ENCODE measurements around the gene RGS5. TPM values are rescaled to one million over a fixed set of nuclear protein-coding genes. Genes with fewer than 3 reads are reported as not detected.
"Not testable (repeated sequence)": the region's sequence is repeated elsewhere in the genome, so short reads cannot be mapped to it uniquely, and the experiment has no call there.

Gene RGS5, protein sequence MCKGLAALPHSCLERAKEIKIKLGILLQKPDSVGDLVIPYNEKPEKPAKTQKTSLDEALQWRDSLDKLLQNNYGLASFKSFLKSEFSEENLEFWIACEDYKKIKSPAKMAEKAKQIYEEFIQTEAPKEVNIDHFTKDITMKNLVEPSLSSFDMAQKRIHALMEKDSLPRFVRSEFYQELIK
- 10 to 100 TPM in 3 of 4 donors, 1 to 10 TPM in 1; 4.0 to 24.4 (median 16.0) TPM for polyA plus RNA-seq
- long read RNA-seq, donor 1: 0 reads
- long read RNA-seq, donor 2, full-length matches to known transcripts: 6 of 6 reads
- long read RNA-seq, donor 2, partial matches to known transcripts: 0 of 6 reads
- long read RNA-seq, donor 2, other reads (novel, unspliced or antisense): 0 of 6 reads
- long read RNA-seq, donor 3, full-length matches to known transcripts: 47 of 47 reads
- long read RNA-seq, donor 3, partial matches to known transcripts: 0 of 47 reads
- long read RNA-seq, donor 3, other reads (novel, unspliced or antisense): 0 of 47 reads
- long read RNA-seq, donor 4, full-length matches to known transcripts: 1 of 1 reads
- long read RNA-seq, donor 4, partial matches to known transcripts: 0 of 1 reads
- long read RNA-seq, donor 4, other reads (novel, unspliced or antisense): 0 of 1 reads
- long read RNA-seq, donor 5, full-length matches to known transcripts: 5 of 5 reads
- long read RNA-seq, donor 5, partial matches to known transcripts: 0 of 5 reads
- long read RNA-seq, donor 5, other reads (novel, unspliced or antisense): 0 of 5 reads
- long read RNA-seq, donor 6, full-length matches to known transcripts: 34 of 34 reads
- long read RNA-seq, donor 6, partial matches to known transcripts: 0 of 34 reads
- long read RNA-seq, donor 6, other reads (novel, unspliced or antisense): 0 of 34 reads
- long read RNA-seq, donor 7: 0 reads
- long read RNA-seq, donor 8: 0 reads
- long read RNA-seq, donor 9, full-length matches to known transcripts: 17 of 17 reads
- long read RNA-seq, donor 9, partial matches to known transcripts: 0 of 17 reads
- long read RNA-seq, donor 9, other reads (novel, unspliced or antisense): 0 of 17 reads
- long read RNA-seq, donor 10, full-length matches to known transcripts: 67 of 67 reads
- long read RNA-seq, donor 10, partial matches to known transcripts: 0 of 67 reads
- long read RNA-seq, donor 10, other reads (novel, unspliced or antisense): 0 of 67 reads

DNA sequence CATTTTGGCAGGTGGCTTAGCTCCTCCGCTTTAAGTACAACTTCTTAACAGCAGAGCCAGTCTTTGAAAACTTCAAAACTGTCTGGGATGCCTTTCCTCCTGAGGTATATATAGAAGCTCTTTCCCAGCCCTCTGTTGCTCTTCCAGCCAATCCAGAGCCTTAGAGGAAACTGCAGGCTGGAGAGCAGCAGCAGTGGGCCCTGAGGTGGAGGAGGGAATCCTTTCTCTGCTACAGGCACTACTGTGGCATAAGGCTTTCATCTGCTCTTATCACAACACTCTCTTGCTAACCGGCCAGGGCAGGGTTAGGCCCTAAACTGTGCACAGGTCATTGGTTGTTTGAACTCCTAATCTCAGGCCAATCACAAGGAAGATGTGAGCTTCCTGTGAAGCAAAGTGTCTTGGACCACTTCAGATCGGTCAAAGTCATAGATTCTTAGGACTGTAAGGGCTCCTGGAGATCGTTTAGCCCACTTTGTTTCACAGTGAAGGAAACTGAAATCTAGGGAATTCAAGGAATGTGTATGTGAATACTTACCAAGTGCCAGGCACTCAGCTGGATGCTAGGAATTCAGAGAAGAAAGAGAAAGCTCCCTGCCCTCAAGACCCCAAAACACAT is at the start of gene RGS5:
TSS of gene RGS5 (minus strand) at position 84 of the 619 bp plus-strand sequence. CDS start at position 3, 81 bp downstream.
- Histone ChIP-seq H3K27me3 (ENCODE audit: control insufficient read depth in 3 of 3, insufficient read depth in 3 of 3, low read length in 3 of 3) (no peaks in the 10 kb centered on the region), H3K36me3 (ENCODE audit: control insufficient read depth in 3 of 3, insufficient read depth in 2 of 3, low read depth in 1 of 3, low read length in 3 of 3) (no peaks in the 10 kb centered on the region), H3K9me3 (ENCODE audit: control insufficient read depth in 2 of 2, insufficient read depth in 1 of 2, low read depth in 1 of 2, low read length in 1 of 2) (no peaks in the 10 kb centered on the region), H3K27ac (ENCODE audit: low read depth in 1 of 3, low read length in 2 of 3) (no peak within 1 kb of the TSS), H3K4me3 (ENCODE audit: low read depth in 1 of 3, low read length in 3 of 3) (peak within 1 kb of the TSS in 1 of 3 donors; percentile 14), H3K4me1 (ENCODE audit: control insufficient read depth in 3 of 3, insufficient read depth in 2 of 3, low read depth in 1 of 3, low read length in 2 of 3) (no peaks in the 10 kb centered on the region)
- DNase-seq (peak in 1 of 2 donors; percentile 11), FAIRE-seq (no peak)
- WGBS, 3 donors: 50 to 67% (median 52%) methylated on average over 4 of the region's 4 CpGs

DNA sequence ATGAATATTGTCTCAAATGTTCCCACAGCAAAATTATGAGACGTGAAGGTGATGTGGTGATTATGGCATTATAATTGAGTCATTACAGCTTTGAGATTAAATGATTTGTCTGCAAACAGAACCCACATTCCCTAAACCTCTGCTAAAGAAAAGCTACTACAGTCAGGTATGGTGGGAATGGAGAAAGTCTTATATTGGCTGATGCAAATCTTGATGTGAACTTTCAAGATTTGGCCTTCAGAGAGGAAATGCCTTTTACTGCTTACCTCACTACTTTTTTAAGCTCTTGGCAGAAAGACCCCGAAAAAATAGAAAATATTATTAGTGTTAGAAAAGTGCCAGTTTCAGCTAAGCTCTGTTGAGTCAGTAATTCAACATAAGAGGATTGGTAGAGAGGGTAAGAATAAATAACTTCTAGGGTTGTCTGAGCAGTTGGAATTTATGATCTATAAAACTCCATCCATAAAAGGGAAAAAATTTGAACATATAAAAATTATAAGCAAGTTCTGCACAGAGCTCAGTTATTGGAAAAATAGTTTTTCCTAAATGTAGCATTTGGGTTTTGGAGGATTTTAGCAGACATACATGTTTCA is 47.8 kb upstream of the RGS5 start:
- 39 to 85% (median 81%) methylated on average over 2 of the region's 2 CpGs for WGBS, 3 donors
- FAIRE-seq: no peak
- no peak for DNase-seq
- Histone ChIP-seq H3K4me3 (ENCODE audit: low read depth in 1 of 3, low read length in 3 of 3) (no peak overlapping the region), H3K9me3 (ENCODE audit: control insufficient read depth in 2 of 2, insufficient read depth in 1 of 2, low read depth in 1 of 2, low read length in 1 of 2) (no peaks in the 10 kb centered on the region), H3K36me3 (ENCODE audit: control insufficient read depth in 3 of 3, insufficient read depth in 2 of 3, low read depth in 1 of 3, low read length in 3 of 3) (peaks cover 0 to 1% (median 0%) of the 10 kb centered on the region in 3 donors), H3K27me3 (ENCODE audit: control insufficient read depth in 3 of 3, insufficient read depth in 3 of 3, low read length in 3 of 3) (no peaks in the 10 kb centered on the region), H3K4me1 (ENCODE audit: control insufficient read depth in 3 of 3, insufficient read depth in 2 of 3, low read depth in 1 of 3, low read length in 2 of 3) (no peaks in the 10 kb centered on the region), H3K27ac (ENCODE audit: low read depth in 1 of 3, low read length in 2 of 3) (no peak overlapping the region)

DNA sequence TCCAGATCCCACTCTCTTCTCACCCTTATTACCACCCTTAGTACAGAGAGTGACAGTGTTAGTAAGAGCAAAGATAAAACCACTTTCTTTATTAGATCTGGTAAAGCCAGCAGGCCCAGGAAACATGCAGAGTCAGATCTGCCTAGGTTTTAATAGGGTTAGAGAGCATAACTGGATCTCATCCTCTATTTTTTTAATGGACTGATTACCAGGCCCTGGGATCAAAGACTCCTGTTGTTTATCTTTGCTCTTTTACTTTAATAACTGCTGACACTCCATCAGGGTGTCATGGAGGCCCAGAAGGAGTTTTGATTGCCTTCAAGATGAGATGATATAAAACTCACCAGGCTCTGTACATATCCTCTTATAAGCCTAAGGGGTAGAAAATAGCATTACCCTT is 45.3 kb upstream of the RGS5 start:
- FAIRE-seq (no peak), DNase-seq (no peak)
- no peaks in the 10 kb centered on the region for H3K27me3 ChIP-seq (ENCODE audit: control insufficient read depth in 3 of 3, insufficient read depth in 3 of 3, low read length in 3 of 3)
- H3K9me3 ChIP-seq (ENCODE audit: control insufficient read depth in 2 of 2, insufficient read depth in 1 of 2, low read depth in 1 of 2, low read length in 1 of 2): no peaks in the 10 kb centered on the region
- H3K27ac ChIP-seq (ENCODE audit: low read depth in 1 of 3, low read length in 2 of 3): no peak overlapping the region
- H3K4me3 ChIP-seq (ENCODE audit: low read depth in 1 of 3, low read length in 3 of 3): no peak overlapping the region
- H3K4me1 ChIP-seq (ENCODE audit: control insufficient read depth in 3 of 3, insufficient read depth in 2 of 3, low read depth in 1 of 3, low read length in 2 of 3): no peaks in the 10 kb centered on the region
- peaks cover 0 to 1% (median 0%) of the 10 kb centered on the region in 3 donors for H3K36me3 ChIP-seq (ENCODE audit: control insufficient read depth in 3 of 3, insufficient read depth in 2 of 3, low read depth in 1 of 3, low read length in 3 of 3)

DNA sequence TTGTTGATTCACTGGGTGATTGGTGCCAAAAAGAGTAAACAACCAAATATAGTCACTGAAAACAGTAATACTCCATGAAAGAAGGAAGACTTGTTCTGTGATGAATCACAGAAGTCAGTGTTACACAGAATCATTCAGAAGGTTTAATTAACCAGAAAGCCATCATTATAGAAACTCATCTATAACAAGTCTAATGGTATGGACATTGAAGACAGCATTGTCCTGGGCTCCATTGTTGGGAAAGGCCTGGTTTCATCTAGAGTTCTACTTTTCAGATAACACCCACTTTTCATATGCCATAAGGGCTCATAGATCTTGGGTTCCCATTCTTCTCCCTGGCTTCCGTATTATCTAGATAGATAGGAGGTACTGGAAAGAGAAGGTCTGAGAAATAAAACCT is 41.9 kb upstream of the RGS5 start:
- H3K27ac ChIP-seq (ENCODE audit: low read depth in 1 of 3, low read length in 2 of 3); FAIRE-seq: not testable (repeated sequence)

DNA sequence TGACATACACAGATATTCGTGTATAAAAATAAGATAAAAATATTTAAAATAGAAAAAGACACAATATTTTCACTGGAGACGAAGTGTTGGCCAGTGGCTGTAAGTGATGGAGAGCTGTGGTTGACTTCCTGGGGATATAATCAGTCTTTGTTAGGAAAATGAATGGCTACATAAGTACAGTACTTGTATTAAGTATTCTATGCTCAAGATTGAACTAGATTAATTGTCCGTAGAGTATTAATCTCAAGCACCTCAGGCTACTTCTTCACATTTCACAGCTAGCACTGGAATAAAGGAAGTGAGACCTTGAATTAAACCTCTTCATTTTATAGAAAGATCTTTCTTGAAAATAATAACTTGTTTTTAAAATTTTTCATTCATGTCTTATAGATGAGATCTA is 39.0 kb upstream of the RGS5 start:
- no peak overlapping the region for H3K27ac ChIP-seq (ENCODE audit: low read depth in 1 of 3, low read length in 2 of 3)
- WGBS, 3 donors: 85 to 93% (median 88%) methylated on average over 3 of the region's 3 CpGs
- no peaks in the 10 kb centered on the region for H3K36me3 ChIP-seq (ENCODE audit: control insufficient read depth in 3 of 3, insufficient read depth in 2 of 3, low read depth in 1 of 3, low read length in 3 of 3)
- H3K4me1 ChIP-seq (ENCODE audit: control insufficient read depth in 3 of 3, insufficient read depth in 2 of 3, low read depth in 1 of 3, low read length in 2 of 3): no peaks in the 10 kb centered on the region
- no peaks in the 10 kb centered on the region for H3K27me3 ChIP-seq (ENCODE audit: control insufficient read depth in 3 of 3, insufficient read depth in 3 of 3, low read length in 3 of 3)
- DNase-seq (no peak), FAIRE-seq (no peak)
- no peaks in the 10 kb centered on the region for H3K9me3 ChIP-seq (ENCODE audit: control insufficient read depth in 2 of 2, insufficient read depth in 1 of 2, low read depth in 1 of 2, low read length in 1 of 2)
- no peak overlapping the region for H3K4me3 ChIP-seq (ENCODE audit: low read depth in 1 of 3, low read length in 3 of 3)

More for the DNA sequence above, 41.9 kb upstream of the RGS5 start:
- H3K36me3 ChIP-seq (ENCODE audit: control insufficient read depth in 3 of 3, insufficient read depth in 2 of 3, low read depth in 1 of 3, low read length in 3 of 3); H3K27me3 ChIP-seq (ENCODE audit: control insufficient read depth in 3 of 3, insufficient read depth in 3 of 3, low read length in 3 of 3); H3K9me3 ChIP-seq (ENCODE audit: control insufficient read depth in 2 of 2, insufficient read depth in 1 of 2, low read depth in 1 of 2, low read length in 1 of 2); DNase-seq; H3K4me3 ChIP-seq (ENCODE audit: low read depth in 1 of 3, low read length in 3 of 3); H3K4me1 ChIP-seq (ENCODE audit: control insufficient read depth in 3 of 3, insufficient read depth in 2 of 3, low read depth in 1 of 3, low read length in 2 of 3): not testable (repeated sequence)
- WGBS, 3 donors: 92 to 98% (median 97%) methylated on average over 1 of the region's 1 CpG

DNA sequence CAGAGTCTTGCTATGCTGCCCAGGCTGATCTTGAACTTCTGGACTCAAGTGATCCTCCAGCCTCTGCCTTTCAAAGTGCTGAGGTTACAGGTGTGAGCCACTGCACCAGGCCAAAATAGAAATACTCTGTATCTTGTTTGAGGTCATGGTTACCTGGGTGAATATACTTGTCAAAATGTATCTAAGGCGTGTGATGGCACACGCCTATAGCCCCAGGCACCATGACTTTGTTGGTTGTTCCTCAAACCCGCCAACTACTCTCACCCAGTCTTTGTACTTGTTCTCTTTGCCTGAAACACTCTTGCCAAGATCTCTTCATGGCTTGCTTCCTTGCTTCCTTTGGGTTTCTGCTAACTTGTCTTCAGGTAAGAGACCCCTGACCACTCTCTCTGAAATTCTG is 38.0 kb upstream of the RGS5 start:
- Histone ChIP-seq H3K27me3 (ENCODE audit: control insufficient read depth in 3 of 3, insufficient read depth in 3 of 3, low read length in 3 of 3) (no peaks in the 10 kb centered on the region), H3K4me1 (ENCODE audit: control insufficient read depth in 3 of 3, insufficient read depth in 2 of 3, low read depth in 1 of 3, low read length in 2 of 3) (no peaks in the 10 kb centered on the region), H3K27ac (ENCODE audit: low read depth in 1 of 3, low read length in 2 of 3) (no peak overlapping the region), H3K9me3 (ENCODE audit: control insufficient read depth in 2 of 2, insufficient read depth in 1 of 2, low read depth in 1 of 2, low read length in 1 of 2) (no peaks in the 10 kb centered on the region), H3K4me3 (ENCODE audit: low read depth in 1 of 3, low read length in 3 of 3) (no peak overlapping the region), H3K36me3 (ENCODE audit: control insufficient read depth in 3 of 3, insufficient read depth in 2 of 3, low read depth in 1 of 3, low read length in 3 of 3) (no peaks in the 10 kb centered on the region)
- 96 to 100% (median 96%) methylated on average over 3 of the region's 3 CpGs for WGBS, 3 donors
- FAIRE-seq (no peak), DNase-seq (no peak)

DNA sequence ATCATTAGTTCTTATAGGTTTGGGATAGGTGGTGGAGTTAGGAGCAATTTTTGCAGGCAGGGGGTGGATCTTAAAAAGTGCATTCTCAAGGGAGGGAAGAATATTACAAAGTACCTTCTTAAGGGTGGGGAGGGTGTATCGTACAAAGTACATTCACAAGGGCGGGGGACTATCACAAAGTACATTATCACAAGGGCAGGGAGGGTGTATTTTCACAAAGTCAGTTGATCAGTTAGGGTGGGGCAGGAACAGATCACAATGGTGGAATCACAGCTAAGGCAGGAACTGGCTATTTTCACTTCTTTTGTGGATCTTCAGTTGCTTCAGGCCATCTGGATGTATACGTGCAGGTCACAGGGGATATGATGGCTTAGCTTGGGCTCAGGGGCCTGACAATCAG is 30.9 kb upstream of the RGS5 start:
- not testable (repeated sequence) for H3K4me1 ChIP-seq (ENCODE audit: control insufficient read depth in 3 of 3, insufficient read depth in 2 of 3, low read depth in 1 of 3, low read length in 2 of 3); H3K4me3 ChIP-seq (ENCODE audit: low read depth in 1 of 3, low read length in 3 of 3); DNase-seq; H3K27me3 ChIP-seq (ENCODE audit: control insufficient read depth in 3 of 3, insufficient read depth in 3 of 3, low read length in 3 of 3); H3K9me3 ChIP-seq (ENCODE audit: control insufficient read depth in 2 of 2, insufficient read depth in 1 of 2, low read depth in 1 of 2, low read length in 1 of 2); H3K36me3 ChIP-seq (ENCODE audit: control insufficient read depth in 3 of 3, insufficient read depth in 2 of 3, low read depth in 1 of 3, low read length in 3 of 3); FAIRE-seq; H3K27ac ChIP-seq (ENCODE audit: low read depth in 1 of 3, low read length in 2 of 3)
- 57 to 84% (median 75%) methylated on average over 3 of the region's 3 CpGs for WGBS, 3 donors

All from small intestine (tissue), 16 donors.